ENCODE data around the gene NTRK2. TPM values are rescaled to one million over a fixed set of nuclear protein-coding genes. Genes with fewer than 3 reads are reported as not detected.

Gene NTRK2
- total and polyA plus RNA-seq, 2 experiments from 2014 or later, result 0.03 TPM; not detected in 1

- TF ChIP-seq REST (IDR thresholded peaks at IDR 0.05; ENCODE audit: unreplicated experiment) (no peak), CTCF (conservative IDR thresholded peaks at IDR 0.05; ENCODE audit: low read depth in 2 of 2) (no peak)
Measured at GRCh38 chr9:84620338-84620737, 49.2 kb upstream of the NTRK2 start (continued).

GRCh38 chr9:84621811-84622210 lies 47.7 kb upstream of the NTRK2 start:
- H3K36me3 Mint-ChIP-seq (ENCODE audit: low read depth), result no peaks in the 10 kb centered on the region
- H3K4me1 Mint-ChIP-seq, result no peaks in the 10 kb centered on the region
- H3K4me3 Mint-ChIP-seq, result no peak overlapping the region
- no peaks in the 10 kb centered on the region for H3K9me3 Mint-ChIP-seq
- H3K27ac Mint-ChIP-seq, result no peak overlapping the region
- H3K27me3 Mint-ChIP-seq (ENCODE audit: insufficient read depth, low read depth, poor library complexity), result no peaks in the 10 kb centered on the region
- Histone ChIP-seq H4K20me1 (replicated peaks; ENCODE audit: insufficient read depth) (no peaks in the 10 kb centered on the region), H2AFZ (no peak overlapping the region), H3K4me2 (no peak overlapping the region), H3F3A (replicated peaks; ENCODE audit: low read depth) (no peaks in the 10 kb centered on the region), H3K36me3 (ENCODE audit: insufficient read depth) (no peaks in the 10 kb centered on the region), H3K27me3 (ENCODE audit: insufficient read depth) (no peaks in the 10 kb centered on the region), H3K27ac (ENCODE audit: low read depth) (no peak overlapping the region), H3K79me2 (replicated peaks; ENCODE audit: insufficient read depth) (no peaks in the 10 kb centered on the region), H3K4me3 (no peak overlapping the region), H3K4me1 (ENCODE audit: insufficient read depth) (no peaks in the 10 kb centered on the region), H3K9me2 (ENCODE audit: insufficient read depth) (no peaks in the 10 kb centered on the region)
- ATAC-seq (no peak), DNase-seq (ENCODE audit: low spot score) (no peak)
- TF ChIP-seq JUNB (IDR thresholded peaks at IDR 0.05; ENCODE audit: unreplicated experiment) (no peak), EZH2phosphoT487 (IDR thresholded peaks at IDR 0.05; ENCODE audit: unreplicated experiment) (no peak), CTCF (conservative IDR thresholded peaks at IDR 0.05; ENCODE audit: low read depth in 2 of 2) (no peak), ZNF114 (CRISPR knock-in tag; IDR thresholded peaks at IDR 0.05) (no peak), REST (IDR thresholded peaks at IDR 0.05; ENCODE audit: unreplicated experiment) (no peak), ZNF331 (CRISPR knock-in tag; IDR thresholded peaks at IDR 0.05; ENCODE audit: low read depth) (no peak), STAT1 (IDR thresholded peaks at IDR 0.05; ENCODE audit: unreplicated experiment) (no peak), CREB1 (CRISPR knock-in tag; IDR thresholded peaks at IDR 0.05; ENCODE audit: low read depth) (no peak)

Measured in GM23338 (cell line).